PC-9 (cell line): Measurements from ENCODE around the gene CD72.

ENCODE experiments used
- EZH2 ChIP-seq: fragments of 200-600 bp; sonication (generic); IDR thresholded peaks from 2 replicates; pipeline ENCODE4 v1.8.0; 2017; ENCODE audit warnings: antibody characterized with exemption, low read depth
- TF ChIP-seq, protein P1 (sequence below): fragments of 200-600 bp; sonication (generic); conservative IDR thresholded peaks from 2 replicates; pipeline ENCODE4 v1.6.1; 2017; ENCODE audit warnings: mixed run types, antibody characterized with exemption, mild to moderate bottlenecking, moderate library complexity

DNA sequence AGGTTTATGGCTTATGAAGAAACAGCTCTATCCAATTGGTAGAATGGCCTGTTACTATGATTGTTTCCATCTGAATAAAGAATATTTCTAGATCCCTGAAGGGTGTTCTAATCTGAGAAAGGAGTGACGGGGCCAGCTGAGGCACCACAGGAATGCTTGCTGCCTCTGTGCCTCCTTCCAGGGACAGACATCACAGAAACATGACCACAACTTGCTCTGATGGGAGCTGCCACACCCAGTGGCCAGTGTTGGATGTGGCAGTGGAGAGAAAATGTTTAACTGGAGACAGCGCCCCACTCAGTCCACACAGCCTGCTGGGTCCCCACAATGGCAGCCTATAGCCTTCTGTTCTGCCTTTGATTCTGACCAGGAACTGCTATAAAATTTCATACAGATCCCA is 51.8 kb downstream of the CD72 start:
- TF ChIP-seq, protein P1, sequence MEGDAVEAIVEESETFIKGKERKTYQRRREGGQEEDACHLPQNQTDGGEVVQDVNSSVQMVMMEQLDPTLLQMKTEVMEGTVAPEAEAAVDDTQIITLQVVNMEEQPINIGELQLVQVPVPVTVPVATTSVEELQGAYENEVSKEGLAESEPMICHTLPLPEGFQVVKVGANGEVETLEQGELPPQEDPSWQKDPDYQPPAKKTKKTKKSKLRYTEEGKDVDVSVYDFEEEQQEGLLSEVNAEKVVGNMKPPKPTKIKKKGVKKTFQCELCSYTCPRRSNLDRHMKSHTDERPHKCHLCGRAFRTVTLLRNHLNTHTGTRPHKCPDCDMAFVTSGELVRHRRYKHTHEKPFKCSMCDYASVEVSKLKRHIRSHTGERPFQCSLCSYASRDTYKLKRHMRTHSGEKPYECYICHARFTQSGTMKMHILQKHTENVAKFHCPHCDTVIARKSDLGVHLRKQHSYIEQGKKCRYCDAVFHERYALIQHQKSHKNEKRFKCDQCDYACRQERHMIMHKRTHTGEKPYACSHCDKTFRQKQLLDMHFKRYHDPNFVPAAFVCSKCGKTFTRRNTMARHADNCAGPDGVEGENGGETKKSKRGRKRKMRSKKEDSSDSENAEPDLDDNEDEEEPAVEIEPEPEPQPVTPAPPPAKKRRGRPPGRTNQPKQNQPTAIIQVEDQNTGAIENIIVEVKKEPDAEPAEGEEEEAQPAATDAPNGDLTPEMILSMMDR = no peak
- TF ChIP-seq EZH2 = no peak
